ENCODE data around the gene ROR2. TPM values are rescaled to one million over a fixed set of nuclear protein-coding genes. Genes with fewer than 3 reads are reported as not detected.

Gene ROR2
- total RNA-seq, 1 donor from 2014 or later, result 18.6 TPM

DNA sequence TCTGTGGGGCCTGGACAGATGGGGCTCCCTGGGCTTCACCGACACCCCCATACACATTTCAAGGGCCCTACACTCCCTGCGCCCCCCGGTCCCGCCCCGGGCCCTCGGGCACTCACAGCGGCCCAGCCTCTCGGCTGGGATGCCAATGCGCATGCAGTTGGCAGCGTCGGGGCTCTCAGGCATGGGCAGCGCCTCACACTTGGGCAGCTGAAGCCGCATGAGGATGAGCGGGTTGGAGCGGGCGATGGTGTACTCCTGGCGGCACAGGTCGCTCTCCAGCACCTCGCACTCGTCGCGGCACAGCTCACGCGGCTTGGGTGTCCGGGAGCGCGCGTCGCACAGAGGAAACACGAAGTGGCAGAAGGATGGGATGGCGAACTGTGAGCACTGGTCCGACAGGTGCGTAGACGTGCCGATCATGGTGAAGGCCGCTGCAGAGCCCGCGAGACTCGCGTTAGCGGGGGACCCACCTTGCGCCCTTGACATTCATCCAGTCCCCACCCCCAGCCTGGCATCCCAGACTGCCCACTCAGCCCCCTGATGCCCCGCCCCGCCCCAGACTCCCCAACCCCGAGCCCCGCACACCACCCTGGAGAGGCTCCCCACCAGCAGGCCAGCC, 216.9 kb downstream of the ROR2 start:
- Mint-ChIP-seq H3K27ac (ENCODE audit: unreplicated experiment) (no peak overlapping the region), H3K4me1 (ENCODE audit: low read depth) (peaks cover 5% of the 10 kb centered on the region), H3K27me3 (ENCODE audit: low read depth) (no peaks in the 10 kb centered on the region), H3K4me3 (ENCODE audit: unreplicated experiment) (no peak overlapping the region), H3K9me3 (ENCODE audit: low read depth) (no peaks in the 10 kb centered on the region), H3K36me3 (ENCODE audit: low read depth) (peaks cover 9% of the 10 kb centered on the region)
- TF ChIP-seq, protein P1, sequence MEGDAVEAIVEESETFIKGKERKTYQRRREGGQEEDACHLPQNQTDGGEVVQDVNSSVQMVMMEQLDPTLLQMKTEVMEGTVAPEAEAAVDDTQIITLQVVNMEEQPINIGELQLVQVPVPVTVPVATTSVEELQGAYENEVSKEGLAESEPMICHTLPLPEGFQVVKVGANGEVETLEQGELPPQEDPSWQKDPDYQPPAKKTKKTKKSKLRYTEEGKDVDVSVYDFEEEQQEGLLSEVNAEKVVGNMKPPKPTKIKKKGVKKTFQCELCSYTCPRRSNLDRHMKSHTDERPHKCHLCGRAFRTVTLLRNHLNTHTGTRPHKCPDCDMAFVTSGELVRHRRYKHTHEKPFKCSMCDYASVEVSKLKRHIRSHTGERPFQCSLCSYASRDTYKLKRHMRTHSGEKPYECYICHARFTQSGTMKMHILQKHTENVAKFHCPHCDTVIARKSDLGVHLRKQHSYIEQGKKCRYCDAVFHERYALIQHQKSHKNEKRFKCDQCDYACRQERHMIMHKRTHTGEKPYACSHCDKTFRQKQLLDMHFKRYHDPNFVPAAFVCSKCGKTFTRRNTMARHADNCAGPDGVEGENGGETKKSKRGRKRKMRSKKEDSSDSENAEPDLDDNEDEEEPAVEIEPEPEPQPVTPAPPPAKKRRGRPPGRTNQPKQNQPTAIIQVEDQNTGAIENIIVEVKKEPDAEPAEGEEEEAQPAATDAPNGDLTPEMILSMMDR (IDR thresholded peaks at IDR 0.05), result no peak
- DNase-seq (ENCODE audit: low spot score), result no peak

DNA sequence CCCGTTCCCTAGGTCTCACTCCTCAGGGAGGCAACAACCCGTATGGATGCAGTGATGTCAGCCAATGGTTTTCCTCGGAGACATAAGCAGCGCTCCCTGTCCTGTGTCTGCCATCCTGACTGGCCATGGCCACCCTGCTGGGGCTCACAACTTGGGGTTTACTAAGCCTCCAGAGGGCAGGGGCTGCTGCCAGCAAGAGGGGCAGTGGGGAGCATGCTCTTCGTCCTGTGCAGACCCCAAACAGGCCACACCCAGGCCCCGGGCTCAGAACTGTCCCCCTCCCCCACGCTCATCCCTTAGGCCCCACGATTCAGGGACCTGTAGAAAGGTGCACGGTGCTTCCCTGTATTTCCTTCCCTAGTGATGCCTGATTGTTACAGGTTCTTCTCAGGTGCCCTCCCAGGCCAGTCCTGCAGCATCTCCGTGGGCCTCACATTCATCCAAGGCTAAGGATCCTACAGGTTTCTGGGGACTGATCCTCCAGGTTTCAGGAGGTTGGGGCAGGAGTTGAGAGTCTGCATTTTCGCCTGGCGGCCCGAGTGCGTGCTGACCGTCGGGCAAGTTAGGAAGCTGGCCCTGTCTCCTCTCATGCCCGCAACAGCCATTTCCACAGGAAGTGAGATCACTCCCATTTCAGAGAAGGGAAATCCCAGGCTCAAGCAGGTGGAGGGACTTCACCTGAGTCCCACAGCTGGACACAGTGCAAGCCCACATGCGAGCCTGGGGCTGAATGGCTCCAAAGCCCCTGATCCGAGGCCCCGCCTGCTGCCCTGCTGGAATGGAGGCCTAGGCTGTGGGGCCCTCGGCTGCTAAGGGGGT, 217.6 kb downstream of the ROR2 start:
- TF ChIP-seq, protein P1 (IDR thresholded peaks at IDR 0.05), result no peak
- H3K9me3 Mint-ChIP-seq (ENCODE audit: low read depth), result no peaks in the 10 kb centered on the region
- no peak overlapping the region for H3K4me3 Mint-ChIP-seq (ENCODE audit: unreplicated experiment)

DNA sequence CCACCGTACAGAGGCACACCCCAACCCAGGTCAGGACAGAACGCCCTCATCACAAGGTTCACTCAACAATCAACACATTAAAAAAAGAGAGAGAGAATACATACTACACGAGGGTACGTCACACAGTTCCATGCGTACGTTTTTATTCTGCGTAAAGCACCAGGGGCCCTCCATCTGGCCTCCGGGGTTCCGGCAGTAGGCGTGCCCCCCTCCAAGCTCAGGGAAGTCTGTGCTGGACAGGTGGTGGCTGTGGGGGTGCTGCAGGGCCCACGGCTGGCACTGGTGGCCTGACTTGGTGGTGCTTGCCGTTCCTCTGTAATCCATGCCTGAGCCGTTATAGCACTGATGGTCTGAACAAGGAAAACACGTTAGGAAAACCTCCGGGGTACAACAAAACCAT, 219.2 kb downstream of the ROR2 start:
- H3K4me3 Mint-ChIP-seq (ENCODE audit: unreplicated experiment), result no peak overlapping the region
- no peaks in the 10 kb centered on the region for H3K9me3 Mint-ChIP-seq (ENCODE audit: low read depth)
- H3K36me3 Mint-ChIP-seq (ENCODE audit: low read depth), result peaks cover 1% of the 10 kb centered on the region

More for the DNA sequence above, 217.6 kb downstream of the ROR2 start:
- H3K27ac Mint-ChIP-seq (ENCODE audit: unreplicated experiment), result no peak overlapping the region
- DNase-seq (ENCODE audit: low spot score), result no peak
- peaks cover 5% of the 10 kb centered on the region for H3K4me1 Mint-ChIP-seq (ENCODE audit: low read depth)
- H3K27me3 Mint-ChIP-seq (ENCODE audit: low read depth), result no peaks in the 10 kb centered on the region
- peaks cover 9% of the 10 kb centered on the region for H3K36me3 Mint-ChIP-seq (ENCODE audit: low read depth)

DNA sequence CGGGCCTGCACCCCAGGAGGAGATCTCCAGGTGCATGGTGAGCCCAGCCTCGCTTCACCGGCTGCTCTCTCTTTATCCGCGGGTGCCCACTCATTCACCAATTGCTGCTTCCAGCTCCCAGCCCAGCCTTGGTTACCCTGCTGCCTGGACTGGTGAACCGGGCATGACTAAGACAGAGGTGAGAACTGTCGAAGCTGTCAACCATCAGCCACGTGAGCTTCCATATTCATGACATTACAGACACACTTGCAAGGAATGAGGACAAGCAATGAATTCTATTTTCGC, 220.5 kb downstream of the ROR2 start:
- H3K9me3 Mint-ChIP-seq (ENCODE audit: low read depth), result no peaks in the 10 kb centered on the region
- DNase-seq (ENCODE audit: low spot score), result no peak
- peaks cover 1% of the 10 kb centered on the region for H3K36me3 Mint-ChIP-seq (ENCODE audit: low read depth)

More for the DNA sequence above, 219.2 kb downstream of the ROR2 start:
- no peak for DNase-seq (ENCODE audit: low spot score)
- Mint-ChIP-seq H3K4me1 (ENCODE audit: low read depth) (peaks cover 5% of the 10 kb centered on the region), H3K27ac (ENCODE audit: unreplicated experiment) (no peak overlapping the region), H3K27me3 (ENCODE audit: low read depth) (no peaks in the 10 kb centered on the region)
- TF ChIP-seq, protein P1 (IDR thresholded peaks at IDR 0.05), result no peak

DNA sequence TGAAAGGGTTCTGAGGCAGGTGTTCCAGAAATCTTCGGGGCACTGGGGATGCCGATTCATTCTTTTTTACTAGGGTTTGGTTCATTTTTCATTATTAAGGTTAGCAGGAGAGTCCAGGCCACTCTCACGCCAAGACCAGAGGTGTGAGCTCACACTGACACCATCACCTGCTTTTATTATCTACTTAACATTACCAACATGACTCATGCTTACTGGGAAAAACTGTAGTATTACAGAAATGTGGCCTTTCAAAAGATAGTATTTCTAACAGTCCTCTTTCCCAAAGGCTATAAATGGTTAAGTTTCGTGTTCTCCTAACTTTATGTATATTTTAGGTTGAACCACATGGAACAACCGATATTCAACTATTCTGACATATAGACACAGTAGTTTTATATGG, 222.1 kb downstream of the ROR2 start:
- Mint-ChIP-seq H3K4me3 (ENCODE audit: unreplicated experiment) (no peak overlapping the region), H3K27ac (ENCODE audit: unreplicated experiment) (no peak overlapping the region), H3K27me3 (ENCODE audit: low read depth) (no peaks in the 10 kb centered on the region), H3K36me3 (ENCODE audit: low read depth) (peaks cover 9% of the 10 kb centered on the region), H3K4me1 (ENCODE audit: low read depth) (peaks cover 3% of the 10 kb centered on the region), H3K9me3 (ENCODE audit: low read depth) (no peaks in the 10 kb centered on the region)
- TF ChIP-seq, protein P1 (IDR thresholded peaks at IDR 0.05), result no peak
- no peak for DNase-seq (ENCODE audit: low spot score)

More for the DNA sequence above, 220.5 kb downstream of the ROR2 start:
- Mint-ChIP-seq H3K4me1 (ENCODE audit: low read depth) (peaks cover 5% of the 10 kb centered on the region), H3K27ac (ENCODE audit: unreplicated experiment) (no peak overlapping the region), H3K27me3 (ENCODE audit: low read depth) (no peaks in the 10 kb centered on the region), H3K4me3 (ENCODE audit: unreplicated experiment) (no peak overlapping the region)
- TF ChIP-seq, protein P1 (IDR thresholded peaks at IDR 0.05), result no peak

Measured in chondrocyte (in vitro differentiated cells).